GM21717 (cell line): ENCODE data around the gene TMEM19.

ENCODE experiments used
- ATAC-seq: cut with Tn5 transposase; IDR thresholded peaks from one replicate; pipeline ENCODE4 v1.9.1; 2021; ENCODE audit warnings: mild to moderate bottlenecking, moderate library complexity; ENCODE audit not compliant: unreplicated experiment

TMEM19 gene

DNA sequence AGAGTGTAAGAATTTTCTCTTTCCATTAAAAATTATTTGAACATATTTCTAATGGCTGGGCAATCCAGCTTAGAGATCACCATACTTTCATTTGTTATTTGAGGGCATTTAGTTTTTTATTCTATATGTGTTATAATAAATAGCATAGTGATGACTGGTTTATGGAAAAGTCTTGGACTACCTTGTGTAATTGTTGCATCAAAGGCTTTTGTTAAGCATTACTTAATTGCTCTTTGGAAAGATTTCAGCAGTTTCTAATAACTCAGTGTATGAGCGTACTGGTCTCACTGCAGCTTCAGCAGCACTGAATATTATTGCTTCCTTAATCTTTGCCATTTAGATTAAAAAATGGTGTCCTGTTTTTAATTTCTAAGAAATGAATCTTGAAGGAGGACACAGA lies 22.8 kb downstream of the TMEM19 start:
- no peak for ATAC-seq

- ATAC-seq: no peak
Measured at GRCh38 chr12:71710276-71711125, 24.6 kb downstream of the TMEM19 start.

GRCh38 chr12:71718611-71719010 lies 32.7 kb downstream of the TMEM19 start:
- ATAC-seq: no peak

- no peak for ATAC-seq
Measured at GRCh38 chr12:71719647-71720370, 33.9 kb downstream of the TMEM19 start.

DNA sequence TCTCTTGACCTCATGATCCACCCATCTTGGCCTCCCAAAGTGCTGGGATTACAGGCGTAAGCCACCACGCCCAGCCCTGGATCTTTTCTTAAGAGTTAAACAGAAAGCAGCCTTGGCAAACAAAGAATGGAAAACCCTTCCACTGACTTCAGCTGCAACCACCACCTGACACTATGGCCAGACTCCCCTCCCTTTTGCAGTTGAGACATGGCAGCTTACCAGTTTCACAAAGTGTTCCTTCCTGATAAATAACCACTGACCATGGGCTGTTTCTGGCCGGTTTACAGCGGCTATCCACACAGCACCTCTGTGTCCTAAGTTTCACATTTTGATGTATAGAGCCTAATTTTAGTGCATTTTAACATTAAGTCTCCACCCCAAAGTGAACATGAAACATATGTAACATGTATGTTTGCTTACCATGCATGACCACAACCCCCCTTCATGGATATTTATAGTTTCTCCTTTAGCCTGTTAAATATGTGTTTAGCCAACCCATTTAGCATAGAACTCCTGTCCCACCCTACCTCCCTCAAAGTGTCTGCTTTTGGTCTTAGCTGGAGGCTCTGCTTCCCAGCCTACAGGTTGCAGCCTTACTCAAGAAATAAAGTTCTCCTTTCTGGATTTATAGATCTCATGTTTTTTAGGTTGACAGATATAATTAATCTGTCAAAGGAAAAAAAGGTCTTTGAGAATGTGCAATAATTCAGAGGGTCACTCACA lies 36.1 kb downstream of the TMEM19 start:
- ATAC-seq: no peak

DNA sequence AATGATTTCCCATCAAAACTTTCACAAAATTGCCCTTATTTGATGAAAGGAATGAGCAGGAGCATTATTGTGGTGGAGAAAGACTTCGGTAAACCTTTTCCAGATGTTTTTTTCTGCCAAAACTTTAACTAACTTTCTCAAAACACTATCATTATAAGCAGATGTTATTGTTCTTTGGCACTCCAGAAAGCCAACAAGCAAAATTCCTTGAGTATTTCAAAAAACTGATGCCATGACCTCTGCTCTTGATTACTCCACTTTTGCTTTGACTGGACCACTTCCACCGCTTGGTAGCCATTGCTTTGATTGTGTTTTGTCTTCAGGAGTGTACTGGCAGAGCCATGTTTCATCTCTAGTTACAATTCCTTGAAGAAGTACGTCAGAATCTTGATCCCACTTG lies 39.1 kb downstream of the TMEM19 start:
- no peak for ATAC-seq

DNA sequence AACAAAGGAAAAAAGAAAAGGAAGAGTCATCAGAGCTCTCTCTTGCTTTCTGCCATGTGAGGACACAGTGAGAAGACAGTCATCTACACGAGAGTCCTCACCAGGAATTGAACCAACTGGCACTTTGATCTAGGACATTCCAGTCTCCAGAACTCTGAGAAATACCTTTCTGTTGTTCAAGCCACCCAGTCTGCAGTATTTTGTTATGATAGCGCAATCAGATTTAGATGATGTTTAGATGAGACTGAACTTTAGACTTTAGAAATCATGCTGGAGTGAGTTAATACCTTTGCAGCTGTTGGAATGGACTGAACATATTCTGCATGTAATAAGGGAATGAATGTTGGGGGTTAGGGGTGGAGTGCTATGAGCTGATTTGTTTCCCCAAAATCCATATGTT lies 40.7 kb downstream of the TMEM19 start:
- no peak for ATAC-seq

DNA sequence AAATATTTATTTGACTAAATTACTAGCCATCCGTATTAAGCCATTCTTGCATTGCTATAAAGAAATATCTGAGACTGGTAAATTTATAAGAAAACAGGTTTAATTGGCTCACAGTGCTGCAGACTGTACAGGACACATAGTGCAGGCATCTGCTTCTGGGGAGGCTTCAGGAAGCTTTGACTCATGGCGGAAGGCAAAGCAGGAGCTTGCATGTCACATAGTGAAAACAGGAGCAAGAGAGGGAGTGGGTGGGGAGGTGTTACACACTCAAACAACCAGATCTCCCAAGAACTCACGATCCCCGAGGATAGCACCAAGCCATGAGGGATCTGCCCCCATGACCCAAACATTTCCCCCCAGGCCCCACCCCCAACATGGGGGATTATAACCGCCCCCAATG lies 42.1 kb downstream of the TMEM19 start:
- ATAC-seq: no peak

GRCh38 chr12:71730936-71731335 lies 45.1 kb downstream of the TMEM19 start:
- ATAC-seq: no peak

- no peak for ATAC-seq
Measured at GRCh38 chr12:71731439-71732356, 45.8 kb downstream of the TMEM19 start.

GRCh38 chr12:71732357-71732712 lies 46.5 kb downstream of the TMEM19 start:
- ATAC-seq: no peak

- ATAC-seq: no peak
Measured at GRCh38 chr12:71737197-71737596, 51.3 kb downstream of the TMEM19 start.

- no peak for ATAC-seq
Measured at GRCh38 chr12:71742998-71743397, 57.1 kb downstream of the TMEM19 start.

DNA sequence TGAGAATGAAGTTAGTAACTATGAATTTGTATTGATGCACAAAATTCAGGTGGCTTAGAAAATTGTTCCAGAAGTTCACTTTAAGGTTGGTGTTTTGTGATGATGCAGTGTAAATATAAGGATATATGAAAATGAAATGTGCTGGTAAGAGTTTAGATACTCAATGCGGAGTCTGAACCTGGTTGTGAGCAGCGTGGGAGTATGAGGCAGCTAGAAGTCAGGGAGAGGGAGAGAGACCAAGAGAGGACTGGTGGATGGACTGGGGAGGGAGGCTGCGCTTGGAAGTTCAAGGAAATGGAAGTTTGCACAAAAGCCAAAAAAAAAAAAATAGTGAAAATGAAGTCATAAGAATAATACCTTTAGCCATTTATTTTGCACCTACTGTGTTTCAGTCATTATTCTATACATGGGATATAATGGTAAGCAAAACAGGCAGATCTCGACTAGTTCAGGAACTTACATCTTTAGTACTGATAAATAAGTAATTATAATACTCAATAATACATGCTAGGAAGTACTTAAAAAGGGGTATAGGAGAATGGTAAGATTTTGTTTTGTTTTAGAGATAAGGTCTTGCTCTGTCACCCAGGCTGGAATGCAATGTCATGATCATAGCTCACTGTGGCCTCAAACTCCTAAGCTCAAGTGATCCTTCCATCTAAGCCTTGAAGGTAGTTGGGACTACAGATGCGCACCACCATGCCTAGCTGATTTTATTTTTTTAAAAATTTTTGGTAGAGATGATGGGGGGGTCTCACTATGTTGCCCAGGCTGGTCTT lies 58.8 kb downstream of the TMEM19 start:
- no peak for ATAC-seq

GRCh38 chr12:71746974-71747611 lies 61.2 kb downstream of the TMEM19 start:
- ATAC-seq: peak; percentile 85

GRCh38 chr12:71748081-71748850 lies 62.4 kb downstream of the TMEM19 start:
- no peak for ATAC-seq

DNA sequence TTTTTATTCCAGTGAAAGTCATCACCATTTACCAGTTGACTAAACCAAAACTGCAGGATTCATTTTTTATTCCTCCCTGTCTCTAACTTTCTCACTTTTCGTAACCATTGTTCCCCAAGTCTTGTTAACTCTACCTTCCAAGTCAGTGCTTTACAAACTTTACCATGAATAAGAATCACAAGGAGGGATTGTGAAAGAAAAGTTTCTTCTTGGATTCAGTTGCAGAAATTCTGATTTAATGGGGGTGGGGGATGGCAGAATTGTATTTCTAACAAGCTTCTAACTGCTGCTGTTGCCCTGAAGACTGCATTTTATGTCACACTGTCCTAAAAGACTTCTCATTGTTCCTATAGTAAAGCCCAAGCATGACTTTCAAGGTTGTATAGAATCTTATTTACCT lies 63.8 kb downstream of the TMEM19 start:
- no peak for ATAC-seq

DNA sequence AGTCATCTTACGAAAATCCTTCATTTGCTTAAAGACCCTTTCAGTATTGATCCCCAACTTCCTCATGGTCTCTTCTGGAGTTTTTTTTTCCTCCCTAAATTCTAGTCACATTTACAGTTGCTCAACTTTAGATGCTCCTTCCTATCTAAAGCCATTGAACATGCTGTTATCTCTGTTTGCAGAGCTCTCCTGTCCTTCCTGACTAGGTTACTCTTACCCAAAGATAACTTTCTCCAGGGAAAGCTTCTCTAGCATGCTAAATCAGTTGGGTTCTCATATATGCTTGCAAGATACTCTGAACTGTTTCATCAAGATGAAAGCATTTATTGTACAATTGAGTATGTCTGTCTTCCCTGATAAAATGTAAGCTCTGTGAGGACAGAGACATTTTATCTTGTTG lies 67.0 kb downstream of the TMEM19 start:
- ATAC-seq: no peak
